Gastrocnemius medialis (tissue), 4 donors: ENCODE results near the gene CHAF1B.
"Not testable (repeated sequence)": the region's sequence is repeated elsewhere in the genome, so short reads cannot be mapped to it uniquely, and the experiment has no call there.

Source experiments
- CTCF ChIP-seq, 5 experiments: fragments of 450-650 bp in 3 of 5; fragments of 200-600 bp in 2 of 5; sonication (generic) in 2 of 5; IDR thresholded peaks in 4 of 5; conservative IDR thresholded peaks in 1 of 5; 1 replicate in 4 of 5; 2 replicates in 1 of 5; pipeline ENCODE4 v1.5.1; 2016 to 2019; ENCODE audit warnings: antibody characterized with exemption in 5 of 5, mild to moderate bottlenecking in 3 of 5, moderate library complexity in 3 of 5
- POLR2A ChIP-seq, 2 donors: fragments of 450-650 bp; IDR thresholded peaks; one replicate each; pipeline ENCODE4 v1.6.1; 2017; ENCODE audit warnings: antibody characterized with exemption in 2 of 2, mild to moderate bottlenecking in 2 of 2, moderate library complexity in 2 of 2

GRCh38 chr21:36399736-36400135, 14.5 kb downstream of the CHAF1B start:
- TF ChIP-seq CTCF (IDR thresholded peaks at IDR 0.05 in 4 of 5, conservative IDR thresholded peaks at IDR 0.05 in 1 of 5); POLR2A (IDR thresholded peaks at IDR 0.05): not testable (repeated sequence)
